NCI-H345 treated with DMSO at 0.1 percent for 48 hours (cell line): ENCODE data around the gene PLXNA4.

Source experiments
- DNase-seq: peaks from one replicate; lab custom pipeline; 2025; ENCODE audit not compliant: unreplicated experiment; lab: John Stamatoyannopoulos, UW

Gene PLXNA4

GRCh38 chr7:132250480-132251326 is 325.6 kb downstream of the PLXNA4 start:
- no peak for DNase-seq

- no peak for DNase-seq
These were observed 326.9 kb downstream of the PLXNA4 start for GRCh38 chr7:132249256-132249971.

GRCh38 chr7:132248841-132249240 is 327.4 kb downstream of the PLXNA4 start:
- no peak for DNase-seq

GRCh38 chr7:132247995-132248618 is 328.2 kb downstream of the PLXNA4 start:
- no peak for DNase-seq

GRCh38 chr7:132246591-132246990 is 329.7 kb downstream of the PLXNA4 start:
- DNase-seq, result no peak

GRCh38 chr7:132245539-132245938 is 330.7 kb downstream of the PLXNA4 start:
- no peak for DNase-seq

- DNase-seq, result no peak
These were observed 331.3 kb downstream of the PLXNA4 start for GRCh38 chr7:132244903-132245480.

- no peak for DNase-seq
These were observed 332.8 kb downstream of the PLXNA4 start for GRCh38 chr7:132243463-132243862.

GRCh38 chr7:132243051-132243450 is 333.2 kb downstream of the PLXNA4 start:
- DNase-seq, result no peak

- DNase-seq, result no peak
These were observed 334.0 kb downstream of the PLXNA4 start for GRCh38 chr7:132242192-132242812.

GRCh38 chr7:132240821-132241422 is 335.3 kb downstream of the PLXNA4 start:
- DNase-seq, result no peak

- DNase-seq, result peak; percentile 78
These were observed 336.0 kb downstream of the PLXNA4 start for GRCh38 chr7:132240262-132240661.

GRCh38 chr7:132239422-132239994 is 336.8 kb downstream of the PLXNA4 start:
- DNase-seq, result peak; percentile 21

- no peak for DNase-seq
These were observed 341.6 kb downstream of the PLXNA4 start for GRCh38 chr7:132234711-132235110.

- DNase-seq, result no peak
These were observed 343.9 kb downstream of the PLXNA4 start for GRCh38 chr7:132232406-132232805.

- DNase-seq, result no peak
These were observed 345.8 kb downstream of the PLXNA4 start for GRCh38 chr7:132230462-132230861.

GRCh38 chr7:132228240-132228639 is 348.0 kb downstream of the PLXNA4 start:
- DNase-seq, result no peak

GRCh38 chr7:132226957-132227290 is 349.3 kb downstream of the PLXNA4 start:
- no peak for DNase-seq

- DNase-seq, result no peak
These were observed 350.0 kb downstream of the PLXNA4 start for GRCh38 chr7:132226046-132226956.
